ENCODE results near the gene SRD5A3.

SRD5A3 gene

GRCh38 chr4:55363691-55364351, 17.8 kb downstream of the SRD5A3 start:
- H3K4me3 ChIP-seq (ENCODE audit: low read length): no peak overlapping the region
- no peak for DNase-seq (ENCODE audit: low read depth)
- TF ChIP-seq, protein P1, sequence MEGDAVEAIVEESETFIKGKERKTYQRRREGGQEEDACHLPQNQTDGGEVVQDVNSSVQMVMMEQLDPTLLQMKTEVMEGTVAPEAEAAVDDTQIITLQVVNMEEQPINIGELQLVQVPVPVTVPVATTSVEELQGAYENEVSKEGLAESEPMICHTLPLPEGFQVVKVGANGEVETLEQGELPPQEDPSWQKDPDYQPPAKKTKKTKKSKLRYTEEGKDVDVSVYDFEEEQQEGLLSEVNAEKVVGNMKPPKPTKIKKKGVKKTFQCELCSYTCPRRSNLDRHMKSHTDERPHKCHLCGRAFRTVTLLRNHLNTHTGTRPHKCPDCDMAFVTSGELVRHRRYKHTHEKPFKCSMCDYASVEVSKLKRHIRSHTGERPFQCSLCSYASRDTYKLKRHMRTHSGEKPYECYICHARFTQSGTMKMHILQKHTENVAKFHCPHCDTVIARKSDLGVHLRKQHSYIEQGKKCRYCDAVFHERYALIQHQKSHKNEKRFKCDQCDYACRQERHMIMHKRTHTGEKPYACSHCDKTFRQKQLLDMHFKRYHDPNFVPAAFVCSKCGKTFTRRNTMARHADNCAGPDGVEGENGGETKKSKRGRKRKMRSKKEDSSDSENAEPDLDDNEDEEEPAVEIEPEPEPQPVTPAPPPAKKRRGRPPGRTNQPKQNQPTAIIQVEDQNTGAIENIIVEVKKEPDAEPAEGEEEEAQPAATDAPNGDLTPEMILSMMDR (conservative IDR thresholded peaks at IDR 0.05; ENCODE audit: low read length): no peak

- H3K4me3 ChIP-seq (ENCODE audit: low read length): no peak overlapping the region
- no peak for DNase-seq (ENCODE audit: low read depth)
- TF ChIP-seq, protein P1 (conservative IDR thresholded peaks at IDR 0.05; ENCODE audit: low read length): no peak
These were observed 18.8 kb downstream of the SRD5A3 start for GRCh38 chr4:55364691-55365344.

DNA sequence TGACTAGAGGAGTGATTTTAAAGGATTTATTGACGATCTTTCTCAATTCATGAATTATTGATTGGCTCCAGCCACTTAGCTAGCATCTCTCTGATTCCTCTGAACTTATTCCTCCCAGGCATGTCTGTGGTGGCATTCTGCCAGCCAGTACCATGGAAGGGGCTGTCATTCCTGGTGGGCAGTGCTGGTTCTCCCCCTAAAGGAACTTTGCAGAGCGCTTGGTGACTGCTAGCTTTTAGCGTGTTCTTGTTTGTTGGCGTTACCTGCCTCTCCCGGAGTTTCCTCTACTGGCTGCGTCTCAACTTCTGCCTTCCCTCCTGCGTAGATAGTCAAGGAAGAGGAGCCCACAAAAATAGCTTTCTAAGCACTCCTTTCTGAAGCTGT, 19.3 kb downstream of the SRD5A3 start:
- TF ChIP-seq, protein P1 (conservative IDR thresholded peaks at IDR 0.05; ENCODE audit: low read length): no peak
- no peak overlapping the region for H3K4me3 ChIP-seq (ENCODE audit: low read length)
- no peak for DNase-seq (ENCODE audit: low read depth)

DNA sequence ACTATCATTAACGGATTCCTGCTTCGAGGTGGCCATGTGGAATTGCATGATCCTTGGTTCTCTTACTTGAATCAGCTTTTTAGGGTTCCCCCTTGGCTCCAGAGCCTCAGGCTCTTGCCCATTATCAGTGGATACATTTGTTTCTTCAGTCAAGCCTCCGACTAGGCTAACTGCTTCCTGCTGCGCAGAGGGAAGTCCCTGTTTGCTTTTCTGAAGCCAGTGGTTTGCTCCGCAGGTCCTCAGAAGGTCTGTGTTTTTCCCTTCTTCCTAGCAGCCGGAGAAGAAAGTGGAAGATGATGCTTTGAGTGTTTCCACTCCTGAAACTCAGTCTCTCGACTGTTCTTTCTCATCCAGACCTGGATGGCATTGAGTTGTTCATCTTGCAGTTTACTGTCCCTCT, 20.6 kb downstream of the SRD5A3 start:
- TF ChIP-seq, protein P1 (conservative IDR thresholded peaks at IDR 0.05; ENCODE audit: low read length): no peak
- DNase-seq (ENCODE audit: low read depth): no peak
- no peak overlapping the region for H3K4me3 ChIP-seq (ENCODE audit: low read length)

- no peak overlapping the region for H3K4me3 ChIP-seq (ENCODE audit: low read length)
- no peak for DNase-seq (ENCODE audit: low read depth)
- TF ChIP-seq, protein P1 (conservative IDR thresholded peaks at IDR 0.05; ENCODE audit: low read length): no peak
These were observed 21.2 kb downstream of the SRD5A3 start for GRCh38 chr4:55367084-55367722.

DNA sequence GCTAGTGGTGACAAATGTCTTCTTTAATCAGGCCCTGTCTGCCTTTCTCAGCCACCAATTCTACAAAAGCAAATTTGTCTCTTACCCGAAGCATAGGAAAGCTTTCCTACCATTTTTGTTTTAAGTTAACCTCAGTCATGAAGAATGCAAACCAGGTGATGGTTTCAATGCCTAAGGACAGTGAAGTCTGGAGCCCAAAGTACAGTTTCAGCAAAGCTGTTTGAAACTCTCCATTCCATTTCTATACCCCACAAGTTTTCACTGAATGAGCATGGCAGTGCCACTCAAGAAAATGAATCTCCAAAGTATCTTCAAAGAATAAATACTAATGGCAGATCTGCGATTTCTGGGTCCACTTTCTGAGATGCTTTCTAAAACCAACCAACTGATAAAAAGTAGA, 23.9 kb downstream of the SRD5A3 start:
- TF ChIP-seq, protein P1 (conservative IDR thresholded peaks at IDR 0.05; ENCODE audit: low read length): no peak
- no peak overlapping the region for H3K4me3 ChIP-seq (ENCODE audit: low read length)
- DNase-seq (ENCODE audit: low read depth): no peak

DNA sequence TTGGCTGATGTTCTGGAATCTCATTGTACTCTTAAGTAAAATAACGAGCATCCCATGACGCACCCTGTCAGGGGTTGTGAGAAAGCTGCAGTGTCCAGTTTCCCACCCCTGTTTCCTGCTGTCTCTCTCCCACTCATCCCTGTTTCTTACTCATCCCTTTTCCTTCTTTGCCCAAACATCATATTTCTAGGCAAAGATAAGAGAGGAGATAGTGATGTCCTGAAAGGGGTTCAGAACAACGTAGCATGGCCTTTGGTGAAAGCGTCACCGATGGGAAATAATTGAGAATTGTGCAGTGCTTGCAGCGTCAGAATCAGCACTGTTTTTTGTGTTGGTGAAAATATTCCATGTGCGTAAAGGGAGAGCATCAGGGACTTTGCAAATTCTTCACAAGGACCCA, 26.2 kb downstream of the SRD5A3 start:
- no peak for DNase-seq (ENCODE audit: low read depth)
- no peak overlapping the region for H3K4me3 ChIP-seq (ENCODE audit: low read length)
- TF ChIP-seq, protein P1 (conservative IDR thresholded peaks at IDR 0.05; ENCODE audit: low read length): no peak

Data from AG10803 (cell line).